ENCODE results near the gene LYRM7.
"Not testable (repeated sequence)": the region's sequence is repeated elsewhere in the genome, so short reads cannot be mapped to it uniquely, and the experiment has no call there.

Gene LYRM7

GRCh38 chr5:131170540-131171275, at the start of gene LYRM7:
Gene LYRM7 (plus strand): TSS chr5:131170944. CDS start chr5:131171021, 77 bp downstream.
- peak; percentile 99 for DNase-seq

GRCh38 chr5:131127244-131127643, 43.5 kb upstream of the LYRM7 start:
- DNase-seq: not testable (repeated sequence)

- DNase-seq: no peak
Measured at GRCh38 chr5:131129306-131129705, 41.4 kb upstream of the LYRM7 start.

- DNase-seq: not testable (repeated sequence)
Measured at GRCh38 chr5:131133091-131133490, 37.7 kb upstream of the LYRM7 start.

GRCh38 chr5:131138406-131138805, 32.3 kb upstream of the LYRM7 start:
- DNase-seq: not testable (repeated sequence)

- DNase-seq: no peak
Measured at GRCh38 chr5:131139321-131139720, 31.4 kb upstream of the LYRM7 start.

- DNase-seq: no peak
Measured at GRCh38 chr5:131142970-131143617, 27.6 kb upstream of the LYRM7 start.

- DNase-seq: no peak
Measured at GRCh38 chr5:131147258-131147657, 23.5 kb upstream of the LYRM7 start.

- no peak for DNase-seq
Measured at GRCh38 chr5:131148835-131149234, 21.9 kb upstream of the LYRM7 start.

GRCh38 chr5:131150408-131150807, 20.3 kb upstream of the LYRM7 start:
- no peak for DNase-seq

GRCh38 chr5:131151216-131151615, 19.5 kb upstream of the LYRM7 start:
- no peak for DNase-seq

GRCh38 chr5:131156385-131156784, 14.4 kb upstream of the LYRM7 start:
- DNase-seq: no peak

- DNase-seq: no peak
Measured at GRCh38 chr5:131156957-131157356, 13.8 kb upstream of the LYRM7 start.

GRCh38 chr5:131160134-131160533, 10.6 kb upstream of the LYRM7 start:
- DNase-seq: no peak

- peak; percentile 29 for DNase-seq
Measured at GRCh38 chr5:131163276-131164119, 7.2 kb upstream of the LYRM7 start.

GRCh38 chr5:131164191-131165118, 6.3 kb upstream of the LYRM7 start:
- DNase-seq: peak; percentile 75

- DNase-seq: peak; percentile 87
Measured at GRCh38 chr5:131165119-131165727, 5.5 kb upstream of the LYRM7 start, which contains the start of gene HINT1. Gene HINT1 (minus strand): TSS chr5:131165256. CDS start chr5:131165205, 51 bp downstream.

GRCh38 chr5:131167615-131168014, 3.1 kb upstream of the LYRM7 start:
- DNase-seq: no peak

GRCh38 chr5:131169810-131170539, 769 bp upstream of the LYRM7 start:
- no peak for DNase-seq

- no peak for DNase-seq
Measured at GRCh38 chr5:131171276-131171810, 599 bp downstream of the LYRM7 start.

- DNase-seq: no peak
Measured at GRCh38 chr5:131180407-131180806, 9.7 kb downstream of the LYRM7 start.

Measured in fibroblast of skin of right quadriceps (primary cell).